ENCODE results near the gene LRRC8B. TPM values are rescaled to one million over a fixed set of nuclear protein-coding genes. Genes with fewer than 3 reads are reported as not detected.

The LRRC8B gene
- total and polyA plus RNA-seq, 9 of the 15 experiments (the other 6 are each of a cell fraction or from before 2014, with no cell fraction given): 4.3 to 43.7 (median 14.4) TPM

- TF ChIP-seq RREB1 (CRISPR knock-in tag; IDR thresholded peaks at IDR 0.05) (no peak), E4F1 (CRISPR knock-in tag; IDR thresholded peaks at IDR 0.05; ENCODE audit: borderline replicate concordance) (no peak), ZNF347 (CRISPR knock-in tag; IDR thresholded peaks at IDR 0.05; ENCODE audit: low read depth) (no peak), MLLT1 (IDR thresholded peaks at IDR 0.05) (no peak), BRD9 (IDR thresholded peaks at IDR 0.05; ENCODE audit: low read depth, partially characterized antibody) (no peak), RBM34 (IDR thresholded peaks at IDR 0.05; ENCODE audit: borderline replicate concordance, insufficient read depth, low read length) (no peak)
Observed at GRCh38 chr1:89476072-89476471, 48.6 kb upstream of the LRRC8B start (continued).
